ENCODE measurements around the gene NXNL2. TPM values are rescaled to one million over a fixed set of nuclear protein-coding genes. Genes with fewer than 3 reads are reported as not detected.

Gene NXNL2
- 2.0 and 2.3 TPM in 2 replicates for total RNA-seq

DNA sequence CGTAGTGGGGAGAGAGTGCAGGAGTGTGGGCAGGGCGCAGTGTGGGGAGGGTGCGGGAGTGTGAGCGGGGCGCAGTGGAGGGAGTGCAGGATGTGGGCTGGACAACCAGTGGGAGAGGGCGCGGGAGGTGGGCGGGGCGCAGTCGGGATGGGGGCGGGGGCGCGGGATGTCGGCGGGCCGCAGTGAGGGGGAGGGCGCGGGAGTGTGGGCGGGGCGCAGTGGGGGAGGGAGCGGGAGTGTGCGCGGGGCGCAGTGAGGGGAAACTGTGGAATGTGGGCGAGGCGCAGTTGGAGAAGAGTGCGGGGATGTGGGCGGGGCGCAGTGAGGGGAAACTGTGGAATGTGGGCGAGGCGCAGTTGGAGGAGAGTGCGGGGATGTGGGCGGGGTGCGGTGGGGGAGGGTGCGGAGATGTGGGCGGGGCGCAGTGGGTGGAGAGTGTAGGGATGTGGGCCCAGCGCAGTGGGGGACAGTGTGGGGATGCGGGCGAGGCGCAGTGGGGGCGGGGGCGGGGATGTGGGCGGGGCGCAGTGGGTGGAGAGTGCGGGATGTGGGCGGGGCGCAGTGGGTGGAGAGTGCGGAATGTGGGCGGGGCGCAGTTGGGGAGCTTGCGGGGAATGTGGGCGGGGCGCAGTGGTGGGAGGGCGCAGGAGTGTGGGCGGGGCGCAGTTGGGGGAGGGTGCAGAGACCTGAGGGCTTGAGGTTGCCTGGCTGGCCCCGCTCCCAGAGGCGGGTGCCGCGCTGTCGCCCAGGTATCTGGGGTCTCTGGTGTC lies at the start of gene NXNL2:
Gene NXNL2 (plus strand): TSS at position 723 of the 770 bp plus-strand sequence. CDS start 257 bp downstream, outside the sequence.

Other genes starting within 250 kb of the NXNL2 start
- gene SPIN1, start 146.7 kb upstream of the NXNL2 start, total RNA-seq = 104 and 121 TPM in 2 replicates